T-helper 2 cell treated with Interferon-gamma antibody and Interleukin-4, amounts not matched to agents 5 μg/mL and 100 μg/mL, for 36 hours (primary cell): ENCODE results near the gene CAPN1.

ENCODE experiments used
- DNase-seq: peaks from one replicate; pipeline ENCODE4 v3.0.0; 2021; ENCODE audit warnings: low spot score
- H3K27ac Mint-ChIP-seq: one replicate; pipeline ENCODE4 v1.8.0; 2021; ENCODE audit warnings: mild to moderate bottlenecking, mixed read lengths
- H3K27me3 Mint-ChIP-seq: one replicate; pipeline ENCODE4 v1.8.0; 2021; ENCODE audit warnings: low read depth, mixed read lengths
- H3K36me3 Mint-ChIP-seq: one replicate; pipeline ENCODE4 v1.8.0; 2021; ENCODE audit warnings: low read depth, mixed read lengths
- H3K4me1 Mint-ChIP-seq: one replicate; pipeline ENCODE4 v1.8.0; 2021; ENCODE audit warnings: low read depth, mixed read lengths
- H3K4me3 Mint-ChIP-seq: one replicate; pipeline ENCODE4 v1.8.0; 2022; ENCODE audit warnings: mild to moderate bottlenecking, moderate library complexity, mixed read lengths
- H3K9me3 Mint-ChIP-seq: one replicate; pipeline ENCODE4 v1.8.0; 2021; ENCODE audit warnings: mixed read lengths

CAPN1 gene

GRCh38 chr11:65212226-65212801, 30.6 kb downstream of the CAPN1 start:
- Mint-ChIP-seq H3K27me3 (no peaks in the 10 kb centered on the region), H3K4me3 (no peak overlapping the region), H3K9me3 (no peaks in the 10 kb centered on the region), H3K4me1 (peaks cover 14% of the 10 kb centered on the region), H3K36me3 (peaks cover 9% of the 10 kb centered on the region), H3K27ac (no peak overlapping the region)
- no peak for DNase-seq

GRCh38 chr11:65213322-65214211, 31.8 kb downstream of the CAPN1 start:
- no peak for DNase-seq
- peaks cover 14% of the 10 kb centered on the region for H3K4me1 Mint-ChIP-seq
- H3K27ac Mint-ChIP-seq = no peak overlapping the region

GRCh38 chr11:65214212-65214845, 32.6 kb downstream of the CAPN1 start:
- DNase-seq = no peak
- peaks cover 13% of the 10 kb centered on the region for H3K4me1 Mint-ChIP-seq
- H3K36me3 Mint-ChIP-seq = peaks cover 3% of the 10 kb centered on the region
- H3K27me3 Mint-ChIP-seq = no peaks in the 10 kb centered on the region
- peak overlapping the region; percentile 1 for H3K4me3 Mint-ChIP-seq
- peak overlapping the region; percentile 13 for H3K27ac Mint-ChIP-seq
- no peaks in the 10 kb centered on the region for H3K9me3 Mint-ChIP-seq

More at GRCh38 chr11:65213322-65214211, 31.8 kb downstream of the CAPN1 start:
- H3K9me3 Mint-ChIP-seq = no peaks in the 10 kb centered on the region
- peaks cover 9% of the 10 kb centered on the region for H3K36me3 Mint-ChIP-seq
- H3K27me3 Mint-ChIP-seq = no peaks in the 10 kb centered on the region
- no peak overlapping the region for H3K4me3 Mint-ChIP-seq

GRCh38 chr11:65215441-65216076, 33.8 kb downstream of the CAPN1 start:
- Mint-ChIP-seq H3K27ac (peak overlapping the region; percentile 69), H3K27me3 (no peaks in the 10 kb centered on the region), H3K9me3 (no peaks in the 10 kb centered on the region), H3K4me1 (peaks cover 22% of the 10 kb centered on the region), H3K36me3 (no peaks in the 10 kb centered on the region), H3K4me3 (no peak overlapping the region)
- DNase-seq = peak; percentile 37

GRCh38 chr11:65216830-65217229, 35.1 kb downstream of the CAPN1 start:
- H3K27me3 Mint-ChIP-seq = no peaks in the 10 kb centered on the region
- H3K4me3 Mint-ChIP-seq = no peak overlapping the region
- H3K27ac Mint-ChIP-seq = no peak overlapping the region

GRCh38 chr11:65217441-65218423, 36.0 kb downstream of the CAPN1 start:
- peaks cover 5% of the 10 kb centered on the region for H3K27me3 Mint-ChIP-seq
- H3K36me3 Mint-ChIP-seq = no peaks in the 10 kb centered on the region
- no peaks in the 10 kb centered on the region for H3K9me3 Mint-ChIP-seq
- H3K4me3 Mint-ChIP-seq = no peak overlapping the region
- peaks cover 22% of the 10 kb centered on the region for H3K4me1 Mint-ChIP-seq
- DNase-seq = no peak
- no peak overlapping the region for H3K27ac Mint-ChIP-seq

More at GRCh38 chr11:65216830-65217229, 35.1 kb downstream of the CAPN1 start:
- no peak for DNase-seq
- H3K36me3 Mint-ChIP-seq = no peaks in the 10 kb centered on the region
- peaks cover 22% of the 10 kb centered on the region for H3K4me1 Mint-ChIP-seq
- no peaks in the 10 kb centered on the region for H3K9me3 Mint-ChIP-seq

- H3K4me3 Mint-ChIP-seq = no peak overlapping the region
- no peak for DNase-seq
- H3K27ac Mint-ChIP-seq = no peak overlapping the region
- peaks cover 19% of the 10 kb centered on the region for H3K4me1 Mint-ChIP-seq
- H3K36me3 Mint-ChIP-seq = no peaks in the 10 kb centered on the region
- peaks cover 5% of the 10 kb centered on the region for H3K27me3 Mint-ChIP-seq
- H3K9me3 Mint-ChIP-seq = no peaks in the 10 kb centered on the region
These were observed 36.7 kb downstream of the CAPN1 start for GRCh38 chr11:65218446-65218845.

GRCh38 chr11:65219930-65220213, 38.1 kb downstream of the CAPN1 start:
- Mint-ChIP-seq H3K27ac (no peak overlapping the region), H3K36me3 (no peaks in the 10 kb centered on the region), H3K4me1 (peaks cover 15% of the 10 kb centered on the region), H3K27me3 (peaks cover 7% of the 10 kb centered on the region), H3K9me3 (no peaks in the 10 kb centered on the region), H3K4me3 (no peak overlapping the region)
- no peak for DNase-seq

- no peaks in the 10 kb centered on the region for H3K9me3 Mint-ChIP-seq
- H3K4me1 Mint-ChIP-seq = peaks cover 14% of the 10 kb centered on the region
- H3K4me3 Mint-ChIP-seq = no peak overlapping the region
- no peaks in the 10 kb centered on the region for H3K36me3 Mint-ChIP-seq
- H3K27me3 Mint-ChIP-seq = peaks cover 18% of the 10 kb centered on the region
- DNase-seq = no peak
- no peak overlapping the region for H3K27ac Mint-ChIP-seq
These were observed 39.3 kb downstream of the CAPN1 start for GRCh38 chr11:65221026-65221425.

GRCh38 chr11:65223011-65223410, 41.3 kb downstream of the CAPN1 start:
- no peak for DNase-seq
- H3K9me3 Mint-ChIP-seq = no peaks in the 10 kb centered on the region
- H3K36me3 Mint-ChIP-seq = no peaks in the 10 kb centered on the region
- no peak overlapping the region for H3K4me3 Mint-ChIP-seq
- no peak overlapping the region for H3K27ac Mint-ChIP-seq
- H3K27me3 Mint-ChIP-seq = peaks cover 35% of the 10 kb centered on the region
- peaks cover 19% of the 10 kb centered on the region for H3K4me1 Mint-ChIP-seq

- DNase-seq = no peak
- H3K27ac Mint-ChIP-seq = no peak overlapping the region
- H3K9me3 Mint-ChIP-seq = no peaks in the 10 kb centered on the region
- H3K27me3 Mint-ChIP-seq = peaks cover 40% of the 10 kb centered on the region
- H3K4me1 Mint-ChIP-seq = peaks cover 12% of the 10 kb centered on the region
- peak overlapping the region; percentile 82 for H3K4me3 Mint-ChIP-seq
- no peaks in the 10 kb centered on the region for H3K36me3 Mint-ChIP-seq
These were observed 43.2 kb downstream of the CAPN1 start for GRCh38 chr11:65224930-65225278.

- H3K4me1 Mint-ChIP-seq = peaks cover 9% of the 10 kb centered on the region
- peak overlapping the region; percentile 82 for H3K4me3 Mint-ChIP-seq
- peaks cover 43% of the 10 kb centered on the region for H3K27me3 Mint-ChIP-seq
- no peaks in the 10 kb centered on the region for H3K9me3 Mint-ChIP-seq
- no peaks in the 10 kb centered on the region for H3K36me3 Mint-ChIP-seq
- DNase-seq = peak; percentile 48
- H3K27ac Mint-ChIP-seq = no peak overlapping the region
These were observed 43.8 kb downstream of the CAPN1 start for GRCh38 chr11:65225279-65226102.

GRCh38 chr11:65226103-65226442, 44.3 kb downstream of the CAPN1 start:
- no peaks in the 10 kb centered on the region for H3K36me3 Mint-ChIP-seq
- H3K9me3 Mint-ChIP-seq = no peaks in the 10 kb centered on the region
- H3K27ac Mint-ChIP-seq = no peak overlapping the region
- peak overlapping the region; percentile 82 for H3K4me3 Mint-ChIP-seq
- no peak for DNase-seq
- H3K4me1 Mint-ChIP-seq = peaks cover 8% of the 10 kb centered on the region
- H3K27me3 Mint-ChIP-seq = peaks cover 43% of the 10 kb centered on the region
